Liver (tissue), 9 donors: ENCODE measurements around the gene AGTPBP1. TPM values are rescaled to one million over a fixed set of nuclear protein-coding genes. Genes with fewer than 3 reads are reported as not detected.

Experiments
- DNase-seq: peaks from one replicate; pipeline ENCODE4 v3.0.0-alpha.2; 2017; ENCODE audit warnings: low spot score
- H3K27ac ChIP-seq, 2 donors: one replicate each; pipeline ENCODE4 v1.7.0; 2013; ENCODE audit warnings: inconsistent platforms in 2 of 2, low read length in 2 of 2, control low read depth in 1 of 2, low read depth in 1 of 2, mild to moderate bottlenecking in 1 of 2
- H3K27me3 ChIP-seq, 4 donors: one replicate each; pipeline versions ENCODE4 v1.6.1 to v1.7.0; 2013; ENCODE audit warnings: low read length in 3 of 4, inconsistent platforms in 1 of 4, mild to moderate bottlenecking in 1 of 4, moderate library complexity in 1 of 4; ENCODE audit not compliant: control insufficient read depth in 4 of 4, insufficient read depth in 4 of 4
- H3K36me3 ChIP-seq, 4 donors: one replicate each; pipeline versions ENCODE4 v1.6.1 to v1.7.0; 2013; ENCODE audit warnings: low read length in 3 of 4, mild to moderate bottlenecking in 3 of 4, low read depth in 1 of 4, moderate library complexity in 1 of 4; ENCODE audit not compliant: control insufficient read depth in 4 of 4, insufficient read depth in 3 of 4
- H3K4me1 ChIP-seq, 4 donors: one replicate each; pipeline versions ENCODE4 v1.6.1 to v1.7.0; 2013; ENCODE audit warnings: low read length in 3 of 4, mild to moderate bottlenecking in 3 of 4, moderate library complexity in 1 of 4; ENCODE audit not compliant: control insufficient read depth in 4 of 4, insufficient read depth in 4 of 4
- H3K4me3 ChIP-seq, 3 donors: one replicate each; pipeline versions ENCODE4 v1.6.1 to v1.7.0; 2013; ENCODE audit warnings: low read length in 3 of 3, control low read depth in 1 of 3, low read depth in 1 of 3, mild to moderate bottlenecking in 1 of 3
- H3K9ac ChIP-seq, 2 donors: one replicate each; pipeline ENCODE4 v1.7.0; 2013; ENCODE audit warnings: low read length in 2 of 2, mild to moderate bottlenecking in 2 of 2, moderate library complexity in 2 of 2, control low read depth in 1 of 2, low read depth in 1 of 2
- H3K9me3 ChIP-seq, 4 donors: one replicate each; pipeline versions ENCODE4 v1.6.1 to v1.7.0; 2013; ENCODE audit warnings: low read length in 3 of 4; ENCODE audit not compliant: control insufficient read depth in 4 of 4
- CTCF ChIP-seq: fragments of 150-350 bp; IDR thresholded peaks from 2 replicates; pipeline ENCODE4 v1.5.1; 2017; ENCODE audit warnings: improper control_type of control experiment, low read depth, low read length; ENCODE audit not compliant: missing input control
- EGR1 ChIP-seq, 2 donors: IDR thresholded peaks; 2 replicates each; pipeline ENCODE4 v1.6.1; 2016 to 2018; ENCODE audit warnings: antibody characterized with exemption in 2 of 2, low read depth in 2 of 2
- FOXA1 ChIP-seq: IDR thresholded peaks from 2 replicates; pipeline ENCODE4 v1.6.1; 2016; ENCODE audit warnings: antibody characterized with exemption
- FOXA2 ChIP-seq: IDR thresholded peaks from 2 replicates; pipeline ENCODE4 v1.6.1; 2016; ENCODE audit warnings: antibody characterized with exemption
- GABPA ChIP-seq, 2 donors: IDR thresholded peaks in 1 of 2; conservative IDR thresholded peaks in 1 of 2; 2 replicates each; pipeline ENCODE4 v1.6.1; 2016; ENCODE audit warnings: antibody characterized with exemption in 2 of 2, mild to moderate bottlenecking in 1 of 2, moderate library complexity in 1 of 2
- HNF4A ChIP-seq, 2 donors: conservative IDR thresholded peaks; 2 replicates each; pipeline ENCODE4 v1.6.1; 2016; ENCODE audit warnings: antibody characterized with exemption in 2 of 2, mild to moderate bottlenecking in 2 of 2
- HNF4G ChIP-seq: IDR thresholded peaks from 2 replicates; pipeline ENCODE4 v1.6.1; 2016; ENCODE audit warnings: antibody characterized with exemption
- JUND ChIP-seq, 2 donors: IDR thresholded peaks; 2 replicates each; pipeline ENCODE4 v1.6.1; 2016; ENCODE audit warnings: antibody characterized with exemption in 2 of 2
- NR2F2 ChIP-seq: IDR thresholded peaks from 2 replicates; pipeline ENCODE4 v1.6.1; 2016; ENCODE audit warnings: antibody characterized with exemption
- RAD21 ChIP-seq, 2 donors: IDR thresholded peaks; 2 replicates each; pipeline ENCODE4 v1.6.1; 2016; ENCODE audit warnings: antibody characterized with exemption in 2 of 2, mild to moderate bottlenecking in 2 of 2
- REST ChIP-seq: IDR thresholded peaks from 2 replicates; pipeline ENCODE4 v1.6.1; 2016; ENCODE audit warnings: antibody characterized with exemption, mild to moderate bottlenecking
- RXRA ChIP-seq, 2 donors: IDR thresholded peaks; 2 replicates each; pipeline ENCODE4 v1.6.1; 2017 to 2018; ENCODE audit warnings: antibody characterized with exemption in 2 of 2, mild to moderate bottlenecking in 1 of 2
- SP1 ChIP-seq: IDR thresholded peaks from 2 replicates; pipeline ENCODE4 v1.6.1; 2018; ENCODE audit warnings: antibody characterized with exemption, mild to moderate bottlenecking
- TAF1 ChIP-seq: conservative IDR thresholded peaks from 2 replicates; pipeline ENCODE4 v1.6.1; 2016; ENCODE audit warnings: antibody characterized with exemption, mild to moderate bottlenecking
- YY1 ChIP-seq: IDR thresholded peaks from 2 replicates; pipeline ENCODE4 v1.6.1; 2016; ENCODE audit warnings: antibody characterized with exemption, mild to moderate bottlenecking
- ZBTB33 ChIP-seq: IDR thresholded peaks from 2 replicates; pipeline ENCODE4 v1.6.1; 2016; ENCODE audit warnings: antibody characterized with exemption
- whole genome bisulfite sequencing: extraction: QIAGEN DNeasy Blood & Tissue Kit; methylation state at CpG from one replicate; pipeline ENCODE4 v1.1.7; 2013; 5-methylcytosine and 5-hydroxymethylcytosine counted together
- polyA plus RNA-seq, 2 donors: library from polyadenylated mRNA; stranded (reverse) in 1 of 2; unstranded in 1 of 2; fragments of 200-250 nt in 1 of 2; fragments of >200 nt in 1 of 2; fragmentation: Nextera tagmentation in 1 of 2; extraction: Ambion mirVana in 1 of 2; gene quantifications; one replicate each; pipeline versions ENCODE4 v1.2.1 to v1.2.3, GENCODE V29; 2013 to 2015
- total RNA-seq, 2 donors: library from RNA; depleted of rRNA; stranded (reverse); fragments of >200 nt; gene quantifications; one replicate each; pipeline ENCODE4 v1.2.3, GENCODE V29; 2014
- TF ChIP-seq, protein P1 (sequence below): IDR thresholded peaks from 2 replicates; pipeline ENCODE4 v1.6.1; 2016; ENCODE audit warnings: antibody characterized with exemption
- TF ChIP-seq, protein P2 (sequence below): IDR thresholded peaks from 2 replicates; pipeline ENCODE4 v1.6.1; 2016; ENCODE audit warnings: antibody characterized with exemption
- donor health status: healthy.
- donor health status: healthy.
- donor health status: healthy.
- donor health status: healthy.
- donor health status: healthy.

The AGTPBP1 gene
- total and polyA plus RNA-seq, 4 donors = 2.1 to 14.4 (median 5.7) TPM

- no peak for DNase-seq
- Histone ChIP-seq H3K4me3 (no peak overlapping the region), H3K36me3 (peaks cover 0 to 4% (median under 1%) of the 10 kb centered on the region in 4 donors), H3K9ac (no peak overlapping the region), H3K27me3 (no peaks in the 10 kb centered on the region), H3K27ac (no peak overlapping the region), H3K9me3 (no peaks in the 10 kb centered on the region), H3K4me1 (no peaks in the 10 kb centered on the region)
- TF ChIP-seq HNF4A (conservative IDR thresholded peaks at IDR 0.05) (no peak), YY1 (no peak), FOXA2 (no peak), CTCF (no peak), TAF1 (no peak), EGR1 (IDR thresholded peaks at IDR 0.05; ENCODE audit: low read depth in 2 of 2) (no peak), RXRA (IDR thresholded peaks at IDR 0.05) (no peak), JUND (IDR thresholded peaks at IDR 0.05) (no peak), SP1 (no peak), ZBTB33 (no peak), FOXA1 (no peak), NR2F2 (no peak), GABPA (IDR thresholded peaks at IDR 0.05 in 1 of 2, conservative IDR thresholded peaks at IDR 0.05 in 1 of 2) (no peak), REST (no peak)
- TF ChIP-seq, protein P1, sequence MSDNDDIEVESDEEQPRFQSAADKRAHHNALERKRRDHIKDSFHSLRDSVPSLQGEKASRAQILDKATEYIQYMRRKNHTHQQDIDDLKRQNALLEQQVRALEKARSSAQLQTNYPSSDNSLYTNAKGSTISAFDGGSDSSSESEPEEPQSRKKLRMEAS = no peak
- TF ChIP-seq, protein P2, sequence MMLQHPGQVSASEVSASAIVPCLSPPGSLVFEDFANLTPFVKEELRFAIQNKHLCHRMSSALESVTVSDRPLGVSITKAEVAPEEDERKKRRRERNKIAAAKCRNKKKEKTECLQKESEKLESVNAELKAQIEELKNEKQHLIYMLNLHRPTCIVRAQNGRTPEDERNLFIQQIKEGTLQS = no peak
- WGBS = 88% methylated on average over 2 of the region's 2 CpGs
Measured at GRCh38 chr9:85666086-85666485, 75.7 kb downstream of the AGTPBP1 start.

GRCh38 chr9:85662573-85662972 is 79.2 kb downstream of the AGTPBP1 start:
- H3K27ac ChIP-seq = no peak overlapping the region
- H3K9ac ChIP-seq = no peak overlapping the region
- WGBS = 78% methylated on average over 1 of the region's 1 CpG
- TF ChIP-seq NR2F2 (no peak), HNF4G (no peak), TAF1 (no peak), YY1 (no peak), FOXA1 (no peak), CTCF (no peak), HNF4A (conservative IDR thresholded peaks at IDR 0.05) (no peak), REST (no peak), GABPA (IDR thresholded peaks at IDR 0.05 in 1 of 2, conservative IDR thresholded peaks at IDR 0.05 in 1 of 2) (no peak), RAD21 (IDR thresholded peaks at IDR 0.05) (no peak), FOXA2 (no peak)

More at GRCh38 chr9:85662573-85662972, 79.2 kb downstream of the AGTPBP1 start:
- H3K4me1 ChIP-seq = no peaks in the 10 kb centered on the region
- no peaks in the 10 kb centered on the region for H3K9me3 ChIP-seq
- H3K36me3 ChIP-seq = peaks cover 0 to 4% (median under 1%) of the 10 kb centered on the region in 4 donors
- DNase-seq = no peak
- no peak overlapping the region for H3K4me3 ChIP-seq
- H3K27me3 ChIP-seq = no peaks in the 10 kb centered on the region
